Adipocyte (in vitro differentiated cells): ENCODE data around the gene TRIM31.

ENCODE experiments used
- DNase-seq: peaks from one replicate; pipeline ENCODE4 v3.0.0-alpha.2; 2015; ENCODE audit warnings: low read depth
- H3K27me3 ChIP-seq: replicated peaks from 2 replicates; pipeline ENCODE4 v1.7.0; 2013; ENCODE audit warnings: mild to moderate bottlenecking, low read length, moderate library complexity; ENCODE audit not compliant: control insufficient read depth, insufficient read depth
- H3K36me3 ChIP-seq: 2 replicates; pipeline ENCODE4 v1.7.0; 2013; ENCODE audit warnings: low read length, mild to moderate bottlenecking, moderate library complexity; ENCODE audit not compliant: control insufficient read depth, insufficient read depth, severe bottlenecking
- H3K4me1 ChIP-seq: 2 replicates; pipeline ENCODE4 v1.7.0; 2013; ENCODE audit warnings: mild to moderate bottlenecking, low read length, moderate library complexity; ENCODE audit not compliant: control insufficient read depth, insufficient read depth
- H3K4me3 ChIP-seq: 2 replicates; pipeline ENCODE4 v1.7.0; 2013; ENCODE audit warnings: mild to moderate bottlenecking, low read length, moderate library complexity
- H3K9ac ChIP-seq: 2 replicates; pipeline ENCODE4 v1.7.0; 2013; ENCODE audit warnings: mild to moderate bottlenecking, low read length, moderate library complexity
- H3K9me3 ChIP-seq: 2 replicates; pipeline ENCODE4 v1.7.0; 2013; ENCODE audit warnings: mild to moderate bottlenecking, low read length, moderate library complexity; ENCODE audit not compliant: control insufficient read depth

The TRIM31 gene

DNA sequence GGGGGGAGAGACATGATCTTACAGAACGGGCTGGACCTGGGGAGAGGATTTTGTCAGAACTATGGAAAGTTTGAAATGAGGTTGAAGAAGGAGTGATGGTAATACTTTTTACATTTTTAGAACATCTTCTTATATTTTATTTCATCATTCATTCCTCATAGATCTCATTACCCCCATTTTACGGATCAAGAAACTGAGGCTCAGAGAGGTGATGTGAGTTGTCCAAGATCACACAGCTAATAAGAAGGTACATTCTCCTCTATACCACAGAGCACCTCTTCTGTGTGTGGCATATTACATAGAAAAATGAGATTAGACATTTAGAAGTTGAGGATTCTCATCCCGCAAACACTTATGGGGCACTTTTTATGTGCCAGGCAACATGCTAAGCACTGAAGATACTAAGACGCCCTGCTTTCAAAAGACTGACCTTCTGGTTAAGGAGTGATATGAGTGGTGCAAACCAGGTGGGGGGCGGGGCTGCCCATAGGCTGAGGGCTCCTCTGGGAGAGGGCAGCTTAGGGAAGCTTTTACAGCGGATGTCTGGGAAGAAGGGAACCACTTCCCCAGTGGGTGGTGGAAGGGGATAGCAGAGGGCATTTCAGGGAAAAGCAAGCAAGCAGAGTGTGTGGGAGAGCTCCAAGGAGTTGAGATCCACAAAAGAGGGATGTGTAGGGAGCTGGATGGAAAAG lies 19.9 kb downstream of the TRIM31 start:
- Histone ChIP-seq H3K27me3 (peaks cover 11% of the 10 kb centered on the region), H3K4me1 (peaks cover 35% of the 10 kb centered on the region), H3K9me3 (no peaks in the 10 kb centered on the region), H3K36me3 (no peaks in the 10 kb centered on the region), H3K9ac (no peak overlapping the region), H3K4me3 (no peak overlapping the region)
- DNase-seq: no peak

DNA sequence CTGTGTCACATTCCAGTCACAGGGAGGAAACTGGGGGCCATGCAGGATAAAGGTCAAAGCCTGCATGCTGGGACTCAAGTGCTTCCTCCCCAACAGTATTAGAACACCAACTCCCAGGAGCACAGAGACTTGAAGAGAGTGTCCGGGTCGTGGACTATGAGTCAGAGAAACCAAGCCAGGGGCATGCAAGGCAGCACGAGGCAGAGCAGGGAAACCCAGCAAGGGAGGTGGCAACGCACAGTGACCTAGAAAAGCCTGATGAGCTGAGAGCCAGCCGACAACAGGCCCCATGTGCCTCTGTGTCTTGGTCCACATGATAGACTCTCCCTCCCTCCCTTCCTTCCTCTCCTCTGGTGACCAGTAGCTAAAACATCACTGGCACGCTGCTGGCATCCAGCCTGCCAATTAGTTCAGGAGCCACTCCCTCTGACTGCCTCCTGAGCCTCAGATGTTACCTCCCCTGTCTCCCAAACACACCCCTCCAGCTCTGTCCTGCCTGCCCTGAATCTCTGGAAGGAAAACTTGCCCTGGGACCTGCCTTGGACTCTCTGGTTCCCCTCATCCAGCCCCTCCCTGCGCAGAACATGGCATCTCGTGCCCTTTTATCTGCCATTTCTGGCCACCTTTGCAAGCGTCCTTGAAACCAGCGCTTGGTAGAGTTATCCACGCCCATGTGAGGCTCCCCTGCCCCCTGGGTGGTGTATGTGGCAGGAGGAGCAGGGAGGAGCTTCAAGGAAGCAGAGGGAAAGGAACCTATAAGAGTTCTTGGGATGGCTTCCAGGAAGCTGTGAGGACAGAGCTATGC lies 21.1 kb downstream of the TRIM31 start:
- Histone ChIP-seq H3K4me3 (no peak overlapping the region), H3K36me3 (no peaks in the 10 kb centered on the region), H3K27me3 (peaks cover 12% of the 10 kb centered on the region), H3K9me3 (no peaks in the 10 kb centered on the region), H3K9ac (peak overlapping the region; percentile 36), H3K4me1 (peaks cover 35% of the 10 kb centered on the region)
- DNase-seq: peak; percentile 69

DNA sequence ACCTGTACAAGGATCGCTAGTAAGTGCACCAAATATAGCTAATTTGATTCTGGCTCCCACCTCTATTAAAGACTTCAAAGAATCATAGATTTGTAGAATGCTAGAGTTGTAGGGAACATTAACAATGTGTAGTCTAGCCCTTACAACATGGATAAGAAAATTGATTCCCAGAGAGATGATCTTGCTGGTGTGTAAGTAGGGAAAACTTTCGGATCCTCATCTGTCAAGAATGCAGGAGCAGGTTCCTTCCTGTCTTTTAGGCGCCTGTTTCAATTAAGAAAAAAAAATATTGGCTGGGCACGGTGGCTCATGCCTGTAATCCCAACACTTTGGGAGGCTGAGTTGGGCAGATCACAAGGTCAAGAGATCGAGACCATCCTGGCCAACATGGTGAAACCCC lies 25.0 kb downstream of the TRIM31 start:
- DNase-seq: no peak
- Histone ChIP-seq H3K4me3 (no peak overlapping the region), H3K9ac (no peak overlapping the region), H3K36me3 (no peaks in the 10 kb centered on the region), H3K4me1 (peaks cover 18% of the 10 kb centered on the region), H3K9me3 (no peaks in the 10 kb centered on the region), H3K27me3 (peaks cover 12% of the 10 kb centered on the region)

DNA sequence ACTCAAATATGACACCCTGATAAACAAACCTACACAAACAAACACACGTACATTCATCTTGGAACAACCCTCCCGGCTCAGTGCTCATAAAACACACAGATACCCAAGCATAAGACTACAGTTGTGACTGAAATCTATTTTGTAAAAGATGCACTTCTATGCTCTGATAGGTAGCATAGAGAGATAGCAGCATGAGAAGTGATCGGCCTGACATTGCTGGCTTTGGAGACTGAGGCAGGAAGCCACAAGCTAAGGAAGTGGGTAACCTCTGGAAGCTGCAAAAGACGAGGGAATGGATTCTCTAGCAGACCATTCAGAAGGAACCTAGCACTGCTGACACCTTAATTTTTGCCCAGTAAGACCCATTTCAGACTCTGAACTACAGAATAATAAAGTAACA lies 35.7 kb downstream of the TRIM31 start:
- Histone ChIP-seq H3K9me3 (peaks cover 2% of the 10 kb centered on the region), H3K4me1 (peaks cover 15% of the 10 kb centered on the region), H3K9ac (no peak overlapping the region), H3K4me3 (no peak overlapping the region), H3K27me3 (peaks cover 67% of the 10 kb centered on the region), H3K36me3 (no peaks in the 10 kb centered on the region)
- DNase-seq: no peak

DNA sequence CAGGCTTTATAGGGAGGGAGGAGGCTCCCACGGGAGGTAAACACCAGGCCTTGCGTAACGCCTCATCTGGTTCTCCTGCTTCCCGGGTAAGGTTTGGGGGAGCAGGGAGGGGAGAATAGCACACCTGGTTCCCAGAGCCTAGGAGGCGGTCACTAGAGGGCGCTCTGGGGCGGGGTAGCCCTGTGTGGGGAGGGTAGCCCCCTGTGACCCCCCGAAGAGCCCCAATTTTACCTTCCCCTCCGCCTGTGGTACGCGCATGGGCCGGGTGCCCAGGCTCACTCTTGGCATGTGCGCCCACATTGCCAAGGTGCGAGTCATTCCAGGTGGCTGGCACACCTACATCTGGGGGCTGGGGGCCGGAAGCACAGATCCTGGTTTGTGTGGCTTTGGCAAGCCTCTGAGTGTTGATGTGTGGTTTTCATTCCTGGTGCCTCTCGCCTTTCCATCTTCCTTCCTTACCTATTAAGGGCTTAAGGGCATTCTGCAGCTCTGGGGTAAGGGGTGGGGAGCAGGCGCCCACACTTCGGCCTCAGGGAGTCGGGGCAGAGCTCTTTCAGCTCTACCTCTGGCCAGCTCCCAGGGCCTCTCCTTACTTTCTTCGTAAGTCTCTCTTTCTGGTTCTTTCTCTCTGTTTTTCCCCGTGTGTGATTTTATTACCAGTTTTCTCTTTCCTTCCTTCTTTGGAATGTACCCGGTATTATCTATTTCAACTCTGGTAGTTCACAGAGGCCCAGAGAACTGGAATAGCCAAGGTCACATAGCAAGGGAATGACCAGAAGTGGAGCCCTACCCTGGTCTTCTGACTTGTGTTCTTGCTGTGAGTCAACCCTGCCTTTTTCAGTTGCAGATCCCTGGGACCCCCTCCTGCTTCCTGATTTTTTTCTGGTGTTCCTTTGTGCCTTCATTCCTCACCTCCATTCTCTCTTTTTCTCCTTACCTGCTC lies 36.8 kb downstream of the TRIM31 start:
- Histone ChIP-seq H3K27me3 (peaks cover 75% of the 10 kb centered on the region), H3K36me3 (no peaks in the 10 kb centered on the region), H3K4me1 (peaks cover 18% of the 10 kb centered on the region), H3K9me3 (peaks cover 3% of the 10 kb centered on the region), H3K4me3 (peak overlapping the region; percentile 25), H3K9ac (no peak overlapping the region)
- DNase-seq: peak; percentile 41

DNA sequence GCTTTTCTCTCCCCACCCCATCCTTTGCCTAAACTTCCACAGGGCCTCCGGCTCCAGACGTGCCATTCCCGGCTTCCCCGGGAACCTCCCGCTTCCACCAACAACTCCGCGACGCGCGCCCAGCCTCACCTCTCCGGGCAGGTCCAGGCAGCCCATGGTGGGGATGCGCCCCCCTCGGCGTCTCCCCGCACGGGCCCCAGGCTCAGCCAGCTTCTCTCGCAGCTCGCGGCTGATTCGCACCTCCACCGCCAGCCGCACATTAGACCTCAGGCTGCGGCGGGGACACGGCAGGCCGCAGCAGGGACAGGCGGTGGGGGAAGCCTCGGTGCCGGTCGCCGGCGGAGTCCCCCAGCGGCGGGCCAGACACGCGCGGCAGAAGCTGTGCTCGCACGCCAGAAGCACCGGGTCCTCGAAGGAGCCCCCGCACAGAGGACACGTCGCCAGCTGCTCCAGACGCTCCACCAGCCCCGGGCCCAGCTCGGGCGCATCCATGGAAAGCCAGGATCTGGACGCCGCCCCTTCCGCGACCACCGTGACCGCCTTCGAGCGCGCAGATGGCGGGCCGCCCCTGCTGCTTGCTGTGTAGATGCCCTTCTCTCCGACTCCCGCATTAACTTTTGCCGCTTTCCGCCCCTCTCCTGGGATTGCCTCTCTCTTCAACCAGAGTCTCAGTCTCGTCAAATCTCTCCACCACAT lies 37.6 kb downstream of the TRIM31 start, which contains the start of gene RNF39:
Gene RNF39 (minus strand): TSS at position 676 of the 696 bp plus-strand sequence. CDS start 184 bp downstream, at position 492.
- H3K4me1 ChIP-seq: peaks cover 20% of the 10 kb centered on the region
- peaks cover 75% of the 10 kb centered on the region for H3K27me3 ChIP-seq
- H3K9me3 ChIP-seq: peaks cover 3% of the 10 kb centered on the region
- peak within 1 kb of the TSS; percentile 25 for H3K4me3 ChIP-seq
- peaks cover 2% of the 10 kb centered on the region for H3K36me3 ChIP-seq
- no peak within 1 kb of the TSS for H3K9ac ChIP-seq
- DNase-seq: peak; percentile 28

DNA sequence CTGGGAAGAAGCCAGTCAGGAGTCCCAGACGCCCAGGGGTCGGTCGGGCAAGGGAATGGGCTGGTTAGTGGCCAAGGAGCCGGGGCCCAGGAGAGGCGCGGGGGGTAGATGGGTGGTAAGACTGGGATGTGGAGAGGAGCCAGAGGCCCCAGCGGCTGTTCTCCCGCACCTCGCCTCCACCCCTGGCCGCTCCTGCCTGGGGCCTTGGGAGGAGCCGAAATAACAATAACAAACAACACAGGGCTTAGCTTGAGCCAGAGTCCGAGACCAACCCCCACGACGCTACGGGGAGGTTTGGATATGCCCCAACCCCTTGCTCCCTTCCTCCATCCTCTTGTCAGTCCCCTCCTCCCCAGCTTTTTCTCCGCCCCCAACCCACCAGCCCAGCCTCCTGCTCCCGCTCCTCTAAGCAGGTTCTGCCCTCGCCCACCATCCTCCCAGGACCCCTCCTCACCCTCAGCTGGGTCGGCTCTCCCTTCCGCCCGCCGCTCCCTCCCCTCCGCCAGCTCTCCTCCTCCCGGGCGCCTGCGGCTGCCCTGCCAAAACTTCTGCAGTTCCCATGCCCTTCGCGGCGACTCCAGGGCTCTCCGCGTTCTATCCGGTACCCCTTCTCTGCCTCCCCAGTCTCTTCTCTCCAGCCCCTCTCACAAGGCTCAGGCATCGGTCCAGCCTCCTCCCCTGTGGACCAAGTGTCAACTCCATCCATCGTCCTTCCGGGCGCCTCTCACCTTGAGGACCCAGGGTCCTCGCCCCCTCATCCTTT lies 38.4 kb downstream of the TRIM31 start:
- H3K9ac ChIP-seq: no peak overlapping the region
- DNase-seq: peak; percentile 40

DNA sequence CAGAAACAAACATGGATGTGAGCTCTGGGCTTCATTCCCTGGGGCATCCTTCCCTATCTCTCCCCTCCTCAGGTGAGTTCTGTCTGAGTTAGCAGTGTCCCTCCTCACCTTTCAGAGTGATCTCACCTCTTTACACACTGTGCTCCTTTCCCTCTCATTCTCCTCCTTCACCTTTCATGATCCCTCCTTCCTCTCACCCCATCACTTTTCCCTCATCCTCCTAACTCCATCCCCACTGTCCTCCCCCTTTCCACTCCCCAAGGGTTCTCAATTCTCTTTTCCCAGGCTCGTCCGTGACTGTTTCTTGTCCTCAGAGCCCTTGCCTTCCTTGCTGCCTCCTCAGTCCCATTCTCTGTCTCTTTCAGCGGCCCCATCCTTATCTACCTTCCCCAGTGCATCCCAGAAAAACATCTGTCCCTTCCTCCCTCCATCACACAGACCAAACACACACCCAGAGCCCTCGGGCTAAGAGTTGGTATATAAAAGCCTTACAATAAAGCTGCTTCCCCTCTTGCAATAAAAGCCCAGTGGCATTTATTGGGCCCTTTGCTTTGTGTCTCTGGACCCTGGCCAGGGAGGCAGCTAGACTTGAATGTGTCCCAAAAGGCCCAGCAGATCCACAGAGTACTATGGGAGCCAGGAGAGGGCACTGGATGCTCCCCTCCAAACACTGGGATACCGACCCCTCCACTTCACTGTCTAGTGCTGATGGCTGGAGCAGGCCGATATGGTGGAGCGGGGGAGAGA lies 39.2 kb downstream of the TRIM31 start:
- DNase-seq: no peak
- H3K9ac ChIP-seq: no peak overlapping the region
- H3K4me3 ChIP-seq: no peak overlapping the region
- H3K36me3 ChIP-seq: peaks cover 10% of the 10 kb centered on the region
- H3K27me3 ChIP-seq: peaks cover 59% of the 10 kb centered on the region
- H3K9me3 ChIP-seq: peaks cover 3% of the 10 kb centered on the region
- peaks cover 20% of the 10 kb centered on the region for H3K4me1 ChIP-seq

More for the DNA sequence above, 38.4 kb downstream of the TRIM31 start:
- Histone ChIP-seq H3K9me3 (peaks cover 3% of the 10 kb centered on the region), H3K4me1 (peaks cover 20% of the 10 kb centered on the region), H3K27me3 (peaks cover 67% of the 10 kb centered on the region), H3K36me3 (peaks cover 6% of the 10 kb centered on the region), H3K4me3 (no peak overlapping the region)

DNA sequence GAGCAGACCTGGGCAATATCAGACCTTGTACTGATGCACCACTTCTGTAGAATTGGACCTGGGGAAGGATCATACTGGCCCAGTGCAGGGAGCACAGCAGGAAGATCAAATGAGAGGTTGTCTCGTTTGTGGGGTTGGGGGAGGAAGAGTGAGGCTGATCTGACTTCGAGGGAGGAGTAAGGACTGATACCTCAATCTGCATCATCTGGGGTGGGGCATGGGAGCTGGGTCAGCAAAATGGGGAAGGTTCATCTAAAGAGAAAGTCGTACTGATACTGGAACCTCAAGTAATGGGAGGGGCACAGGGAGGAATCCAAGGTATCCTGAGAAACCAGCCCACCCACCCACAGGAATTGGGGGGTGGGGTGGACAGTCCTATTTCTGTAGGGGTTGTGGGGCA lies 41.0 kb downstream of the TRIM31 start:
- Histone ChIP-seq H3K27me3 (peaks cover 46% of the 10 kb centered on the region), H3K4me1 (peaks cover 28% of the 10 kb centered on the region), H3K9ac (no peak overlapping the region), H3K36me3 (peaks cover 10% of the 10 kb centered on the region), H3K4me3 (peak overlapping the region; percentile 58), H3K9me3 (peaks cover 3% of the 10 kb centered on the region)
- no peak for DNase-seq
